ENCODE results near the gene NACC2.

DNA sequence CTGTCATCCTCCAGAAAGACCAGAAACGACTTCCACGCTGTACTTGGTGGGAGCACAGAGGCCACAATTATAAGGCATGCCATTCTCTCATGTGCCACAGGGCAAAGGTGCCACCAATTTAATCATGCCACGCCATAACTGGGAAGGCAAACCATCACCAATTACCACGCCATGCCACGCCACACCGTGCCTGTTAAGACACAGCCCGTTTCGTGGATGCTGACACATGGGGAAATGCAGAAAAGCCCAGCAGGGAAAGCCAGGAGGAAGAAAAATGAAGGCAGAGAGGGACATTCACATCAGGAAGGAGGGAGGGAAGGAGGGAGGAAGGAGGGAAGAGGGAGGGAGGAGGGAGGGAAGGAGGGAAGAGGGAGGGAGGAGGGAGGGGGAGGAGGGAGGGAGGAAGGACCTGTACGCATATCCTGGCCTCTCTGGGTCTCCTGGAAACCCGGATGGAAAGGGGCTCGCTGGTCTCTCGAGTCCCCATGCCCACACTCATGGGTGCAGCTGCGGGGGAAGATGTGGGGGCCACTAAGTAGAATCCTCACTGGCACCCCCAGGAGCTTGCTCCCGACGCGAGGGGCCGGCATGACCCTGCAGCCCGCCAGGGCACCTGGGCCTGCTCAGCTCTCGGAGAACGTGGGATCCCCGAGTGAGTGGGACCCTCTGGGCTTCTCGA, 72.2 kb downstream of the NACC2 start:
- TF ChIP-seq, protein P1, sequence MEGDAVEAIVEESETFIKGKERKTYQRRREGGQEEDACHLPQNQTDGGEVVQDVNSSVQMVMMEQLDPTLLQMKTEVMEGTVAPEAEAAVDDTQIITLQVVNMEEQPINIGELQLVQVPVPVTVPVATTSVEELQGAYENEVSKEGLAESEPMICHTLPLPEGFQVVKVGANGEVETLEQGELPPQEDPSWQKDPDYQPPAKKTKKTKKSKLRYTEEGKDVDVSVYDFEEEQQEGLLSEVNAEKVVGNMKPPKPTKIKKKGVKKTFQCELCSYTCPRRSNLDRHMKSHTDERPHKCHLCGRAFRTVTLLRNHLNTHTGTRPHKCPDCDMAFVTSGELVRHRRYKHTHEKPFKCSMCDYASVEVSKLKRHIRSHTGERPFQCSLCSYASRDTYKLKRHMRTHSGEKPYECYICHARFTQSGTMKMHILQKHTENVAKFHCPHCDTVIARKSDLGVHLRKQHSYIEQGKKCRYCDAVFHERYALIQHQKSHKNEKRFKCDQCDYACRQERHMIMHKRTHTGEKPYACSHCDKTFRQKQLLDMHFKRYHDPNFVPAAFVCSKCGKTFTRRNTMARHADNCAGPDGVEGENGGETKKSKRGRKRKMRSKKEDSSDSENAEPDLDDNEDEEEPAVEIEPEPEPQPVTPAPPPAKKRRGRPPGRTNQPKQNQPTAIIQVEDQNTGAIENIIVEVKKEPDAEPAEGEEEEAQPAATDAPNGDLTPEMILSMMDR (IDR thresholded peaks at IDR 0.05): no peak
- TF ChIP-seq EZH2 (IDR thresholded peaks at IDR 0.05; ENCODE audit: borderline replicate concordance, insufficient read depth, low read depth, low read length, poor library complexity, severe bottlenecking): no peak
